Activated CD4-positive, CD25-positive, alpha-beta regulatory T cell (primary cell): ENCODE data around the gene CARD11.
"Not testable (repeated sequence)": the region's sequence is repeated elsewhere in the genome, so short reads cannot be mapped to it uniquely, and the experiment has no call there.

ENCODE experiments used
- DNase-seq, 4 experiments: peaks; one replicate each; lab custom pipeline; 2025; lab: John Stamatoyannopoulos, UW

CARD11 gene

DNA sequence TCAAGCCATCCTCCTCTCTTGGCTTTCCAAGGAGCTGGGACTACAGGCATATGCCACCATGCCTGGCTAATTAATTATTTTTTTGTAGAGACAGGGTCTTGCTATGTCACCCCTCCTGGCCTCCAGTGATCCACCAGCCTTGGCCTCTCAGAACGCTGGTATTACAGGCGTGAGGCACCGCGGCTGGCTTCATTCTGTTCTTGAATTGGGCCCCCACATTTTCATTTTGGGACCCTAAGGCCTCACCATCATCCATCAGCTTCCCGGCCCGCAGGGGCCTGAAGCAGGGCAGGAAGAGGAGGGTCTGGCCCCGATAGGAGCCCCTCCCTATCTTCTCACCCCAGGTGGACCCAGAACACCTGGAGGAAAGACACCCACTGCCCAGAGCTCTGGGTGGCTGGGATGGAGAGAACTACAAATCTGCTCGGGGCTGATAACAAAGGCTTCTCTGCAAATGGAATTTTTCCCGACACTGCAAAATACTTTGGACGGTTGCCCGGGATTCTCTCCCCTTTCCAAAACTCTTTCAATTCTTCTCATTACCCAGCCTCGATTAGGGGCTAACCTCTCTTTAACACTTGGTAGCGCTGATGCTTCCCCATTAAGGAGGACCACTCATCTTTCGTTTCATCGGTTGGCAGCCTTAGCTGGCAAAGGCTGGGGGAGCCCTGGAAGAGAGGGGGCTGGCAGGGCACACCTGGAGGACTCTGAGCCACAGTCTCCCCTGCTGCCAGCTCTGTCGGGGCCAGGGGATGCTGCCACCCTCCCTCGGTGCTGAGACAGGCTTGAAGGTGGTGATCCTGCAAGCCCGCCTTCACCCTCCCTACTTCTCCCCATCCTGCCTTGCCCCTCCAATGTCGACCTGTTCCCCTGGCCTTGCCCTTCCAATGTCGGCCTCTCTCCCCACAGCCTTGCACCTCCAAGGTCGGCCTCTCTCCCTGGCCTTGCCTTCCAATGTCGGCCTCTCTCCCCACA, 118.5 kb downstream of the CARD11 start:
- no peak for DNase-seq

DNA sequence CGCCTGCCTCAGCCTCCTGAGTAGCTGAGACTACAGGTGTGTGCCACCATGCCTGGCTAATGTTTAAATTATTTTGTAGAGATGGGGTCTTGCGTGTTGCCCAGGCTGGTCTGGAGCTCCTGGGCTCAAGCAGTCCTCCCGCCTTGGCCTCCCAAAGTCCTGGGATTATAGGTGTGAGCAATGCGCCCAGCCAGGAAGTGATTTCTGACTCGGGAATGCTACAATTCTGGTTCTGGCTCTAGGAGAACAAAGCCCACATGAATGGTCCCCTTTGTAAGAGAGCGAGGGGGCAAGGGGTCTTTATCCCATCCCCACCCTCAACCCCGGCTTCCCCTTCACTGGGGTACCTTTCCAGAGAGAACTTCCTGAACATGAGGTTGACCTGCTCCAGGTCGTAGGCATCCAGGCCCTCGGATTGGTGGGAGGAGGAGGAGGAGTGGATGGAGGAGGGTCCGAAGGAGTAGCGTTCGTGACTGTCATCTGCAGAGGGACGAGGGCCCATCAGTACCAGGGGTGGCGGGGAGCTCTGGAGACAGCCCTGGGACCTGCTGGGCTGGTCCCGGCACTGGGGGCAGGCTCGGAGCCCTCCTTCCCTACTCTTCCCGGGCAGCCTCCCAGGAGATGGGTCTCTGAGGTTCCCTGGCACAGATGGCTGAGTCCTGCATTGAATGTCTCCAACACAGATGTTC, 119.6 kb downstream of the CARD11 start:
- DNase-seq, result no peak

DNA sequence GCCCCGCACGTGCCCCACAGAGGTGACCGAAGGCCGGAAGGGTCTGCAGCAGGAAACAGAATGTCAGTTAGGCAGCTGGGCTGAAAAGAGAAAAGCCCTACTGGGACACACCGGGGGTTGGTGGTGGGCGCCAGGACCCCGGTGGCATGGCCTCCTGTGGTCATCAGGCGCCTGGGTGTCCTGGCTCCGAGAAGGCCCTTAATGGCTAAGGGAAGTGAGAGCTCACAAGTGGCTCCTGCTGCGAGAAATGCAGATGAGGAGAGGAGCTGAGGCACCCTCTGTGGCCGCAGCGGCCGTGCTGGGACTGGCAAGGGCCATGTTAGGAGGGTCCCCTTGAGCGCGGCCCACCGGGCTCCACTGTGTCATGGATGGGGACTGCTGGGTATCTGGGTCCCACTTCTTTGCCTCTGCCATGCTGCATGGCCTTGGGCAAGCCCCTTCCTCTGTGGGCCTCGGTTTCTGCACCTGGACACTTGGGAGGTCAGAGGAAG, 120.3 kb downstream of the CARD11 start:
- no peak for DNase-seq

DNA sequence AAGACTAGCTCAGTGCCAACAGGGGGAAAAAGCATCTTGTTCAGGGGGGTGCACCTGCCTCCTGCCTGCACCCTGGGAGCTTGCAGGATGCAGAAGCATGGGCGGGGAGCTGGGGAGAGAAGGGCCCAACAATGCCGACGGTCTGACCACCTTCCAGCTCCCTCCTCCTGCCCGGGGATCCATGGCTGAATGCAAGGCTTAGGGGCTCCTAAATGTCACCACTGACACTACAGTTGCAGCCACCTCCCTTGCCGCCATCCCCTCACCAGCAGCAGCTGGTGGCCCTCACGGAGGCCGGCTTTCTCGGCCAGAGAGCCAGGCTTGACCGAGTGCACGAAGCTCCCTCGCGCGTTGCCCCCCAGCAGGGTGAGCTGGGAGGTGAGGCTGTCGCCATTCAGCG, 120.8 kb downstream of the CARD11 start:
- DNase-seq, result no peak

GRCh38 chr7:2922348-2922691, 121.3 kb downstream of the CARD11 start:
- no peak for DNase-seq

DNA sequence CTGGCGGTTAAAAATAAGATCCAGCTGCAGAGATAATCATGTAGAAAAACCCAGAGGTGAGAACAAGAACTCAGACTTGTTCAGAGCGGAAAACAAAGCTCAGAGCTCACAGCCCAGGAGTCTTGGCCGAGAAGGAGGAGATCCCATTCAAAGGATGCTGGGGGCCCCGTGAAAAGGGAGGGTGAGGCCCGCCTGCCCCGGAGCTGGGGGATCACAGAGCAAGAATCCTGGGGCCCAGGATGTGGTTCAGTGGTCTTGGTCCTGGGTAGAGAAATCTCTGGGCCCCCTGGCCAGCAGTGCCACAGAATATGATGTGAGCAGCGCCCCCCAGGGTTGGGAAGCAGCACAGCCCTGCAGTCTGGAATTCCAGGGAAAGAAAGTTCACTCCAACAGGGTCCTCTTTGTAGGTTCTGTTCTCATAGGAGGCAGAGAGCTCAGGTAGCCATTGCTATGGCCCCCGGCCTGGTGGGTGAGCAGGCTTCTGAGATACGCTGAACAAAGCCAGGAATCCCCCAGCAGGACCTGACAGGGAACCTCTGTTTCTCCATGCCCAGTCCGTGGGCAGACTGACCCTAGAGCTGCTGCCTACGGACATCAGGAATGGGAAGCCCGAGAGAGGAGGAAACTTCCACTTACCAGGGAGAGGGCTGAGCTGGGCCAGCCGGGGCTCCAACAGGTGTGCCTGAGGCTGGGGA, 121.9 kb downstream of the CARD11 start:
- no peak for DNase-seq

GRCh38 chr7:2920956-2921652, 122.6 kb downstream of the CARD11 start:
- no peak for DNase-seq

- not testable (repeated sequence) for DNase-seq
Observed at GRCh38 chr7:2920480-2920879, 123.2 kb downstream of the CARD11 start.

GRCh38 chr7:2920041-2920440, 123.6 kb downstream of the CARD11 start:
- DNase-seq, result no peak

GRCh38 chr7:2919256-2919655, 124.4 kb downstream of the CARD11 start:
- no peak for DNase-seq

DNA sequence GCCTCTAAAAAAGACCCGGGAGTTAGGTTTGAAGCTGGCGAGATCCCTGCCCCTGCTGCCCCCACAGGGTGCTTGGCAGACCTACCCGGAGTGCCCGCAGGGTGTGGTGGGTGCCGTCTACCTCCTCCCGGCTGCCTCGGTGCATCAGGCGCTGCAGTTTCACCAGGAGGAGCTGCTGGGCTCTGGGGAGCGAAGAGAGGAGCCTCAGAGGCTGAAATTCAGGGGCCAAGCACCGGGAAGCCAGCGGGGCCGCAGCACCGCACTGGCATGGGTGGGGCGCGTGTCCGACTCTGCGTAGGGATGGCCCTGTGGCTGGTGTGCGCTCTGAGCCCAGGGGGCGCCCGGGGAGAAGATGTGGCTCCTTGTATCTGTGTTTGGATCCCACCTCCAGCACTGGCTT, 125.3 kb downstream of the CARD11 start:
- no peak for DNase-seq

- DNase-seq, result no peak
Observed at GRCh38 chr7:2915023-2915422, 128.6 kb downstream of the CARD11 start.

GRCh38 chr7:2913760-2914387, 129.8 kb downstream of the CARD11 start:
- no peak for DNase-seq

- DNase-seq, result no peak
Observed at GRCh38 chr7:2912684-2913439, 130.8 kb downstream of the CARD11 start.

- DNase-seq, result no peak
Observed at GRCh38 chr7:2911466-2911865, 132.2 kb downstream of the CARD11 start.

DNA sequence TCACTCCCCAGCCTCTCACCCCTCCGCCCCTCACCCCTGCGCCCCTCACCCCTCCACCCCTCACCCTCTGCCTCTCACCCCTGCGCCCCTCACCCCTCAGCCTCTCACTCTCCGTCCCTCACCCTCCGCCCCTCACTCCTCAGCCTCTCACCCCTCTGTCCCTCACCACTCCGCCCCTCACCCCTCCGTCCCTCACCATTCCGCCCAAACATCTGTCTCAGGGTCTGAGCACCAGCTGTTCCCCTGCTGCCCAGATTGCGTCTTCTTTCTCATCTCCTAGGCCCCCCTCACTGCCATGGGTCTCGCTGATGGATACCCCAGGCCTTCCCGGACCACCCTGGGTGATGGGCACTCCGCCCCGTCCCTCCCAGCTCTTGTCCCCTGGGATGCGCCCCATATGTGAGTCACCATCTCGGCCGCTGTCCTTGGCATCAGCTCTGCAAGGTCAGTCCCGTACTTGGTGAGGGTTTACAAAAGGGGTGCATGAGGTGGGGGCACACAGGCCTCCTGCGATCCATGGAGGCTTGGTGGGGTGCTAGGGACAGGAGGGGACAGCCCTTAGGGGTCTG, 134.1 kb downstream of the CARD11 start:
- no peak for DNase-seq

GRCh38 chr7:2909043-2909442, 134.6 kb downstream of the CARD11 start:
- DNase-seq, result no peak

DNA sequence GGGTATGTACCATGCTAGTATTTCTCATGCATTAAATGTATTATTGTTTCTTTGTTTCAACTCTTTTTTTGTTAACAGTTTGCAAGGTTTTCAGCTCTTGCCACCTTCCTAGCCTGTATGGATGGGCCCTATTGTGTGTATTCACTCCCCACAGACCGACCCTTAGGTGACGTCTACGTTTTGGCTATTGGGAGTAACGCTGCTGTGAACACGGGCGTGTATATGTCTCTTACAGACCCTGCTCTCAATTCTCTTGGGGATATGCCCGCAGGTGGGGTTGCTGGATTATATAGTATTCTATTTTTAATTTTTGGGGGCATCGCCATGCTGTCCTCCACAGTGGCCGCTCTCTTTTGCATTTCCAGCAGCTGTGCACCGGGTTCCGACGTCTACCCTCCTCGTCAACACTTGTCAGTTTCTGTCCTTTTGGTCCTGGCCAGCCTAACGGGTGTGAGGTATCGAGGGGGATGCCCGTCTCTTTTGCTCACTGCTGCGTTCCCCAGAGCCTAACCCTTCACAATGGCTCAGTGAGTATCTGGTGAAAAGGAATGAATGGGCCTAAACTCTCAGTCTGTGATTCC, 135.5 kb downstream of the CARD11 start:
- no peak for DNase-seq

DNA sequence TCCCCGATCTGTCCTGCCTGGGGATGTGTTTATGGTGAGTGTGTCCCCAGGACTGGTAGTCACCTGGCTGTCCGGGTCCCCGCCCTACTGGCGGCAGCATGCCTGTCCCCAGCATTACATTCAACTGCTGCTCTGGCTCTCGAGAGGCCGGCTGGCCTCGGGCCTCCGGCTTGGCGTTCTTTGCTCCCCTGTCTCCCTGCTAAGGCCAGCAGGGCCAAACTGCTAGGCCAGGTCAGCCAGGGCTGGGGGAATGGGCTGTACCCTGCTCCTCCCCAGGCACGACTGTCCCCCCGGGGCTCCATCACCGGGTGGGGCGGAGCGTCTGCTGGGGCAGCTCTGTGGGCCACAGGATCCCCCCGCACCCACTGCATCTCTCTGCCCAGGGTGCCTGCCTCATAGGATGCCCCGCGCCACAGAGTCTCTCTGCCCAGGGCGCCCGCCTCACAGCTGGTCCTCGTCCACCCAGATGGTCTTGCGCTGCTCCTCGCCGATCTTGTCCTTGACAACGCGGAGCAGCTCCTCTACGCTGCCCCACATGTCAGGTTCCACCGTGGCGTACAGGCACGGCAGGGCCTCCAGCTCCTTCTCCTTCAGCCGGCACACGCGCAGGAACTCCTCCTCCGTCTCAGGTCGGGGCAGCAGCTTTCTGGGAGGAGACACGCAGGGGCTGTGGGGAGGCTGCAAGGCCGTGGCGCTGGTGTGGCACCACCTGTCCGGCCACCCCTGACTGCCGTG, 137.3 kb downstream of the CARD11 start:
- DNase-seq, result no peak
